ENCODE data around the gene THSD8. TPM values are rescaled to one million over a fixed set of nuclear protein-coding genes. Genes with fewer than 3 reads are reported as not detected.
"Not testable (repeated sequence)": the region's sequence is repeated elsewhere in the genome, so short reads cannot be mapped to it uniquely, and the experiment has no call there.

THSD8 gene
- total and polyA plus RNA-seq, 4 donors, result 1.2 to 2.5 TPM; not detected in 2

DNA sequence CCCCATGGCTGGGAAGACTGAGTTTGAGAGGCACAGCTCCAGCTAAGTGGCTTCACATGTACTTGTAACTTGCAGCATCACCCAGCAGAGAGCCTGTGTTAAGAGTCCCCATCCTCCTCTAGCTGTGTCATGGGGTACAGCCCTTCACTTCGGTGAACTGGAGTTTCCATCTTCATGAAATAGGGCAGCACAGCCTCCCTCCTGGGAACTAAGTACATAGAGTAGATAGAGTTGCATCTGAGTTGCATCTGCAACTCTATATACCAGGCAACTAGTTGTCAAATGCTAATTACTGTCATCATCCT is 1.5 kb upstream of the THSD8 start:
- intact Hi-C loops (cut with DNase I), result loop anchor here in 1 of 2 donors (5.0 kb wide), 1 partner anchor 38 kb away; no protein-coding TSS in a partner anchor
- no peak overlapping the region for H3K4me3 ChIP-seq (ENCODE audit: low read length in 2 of 2)

DNA sequence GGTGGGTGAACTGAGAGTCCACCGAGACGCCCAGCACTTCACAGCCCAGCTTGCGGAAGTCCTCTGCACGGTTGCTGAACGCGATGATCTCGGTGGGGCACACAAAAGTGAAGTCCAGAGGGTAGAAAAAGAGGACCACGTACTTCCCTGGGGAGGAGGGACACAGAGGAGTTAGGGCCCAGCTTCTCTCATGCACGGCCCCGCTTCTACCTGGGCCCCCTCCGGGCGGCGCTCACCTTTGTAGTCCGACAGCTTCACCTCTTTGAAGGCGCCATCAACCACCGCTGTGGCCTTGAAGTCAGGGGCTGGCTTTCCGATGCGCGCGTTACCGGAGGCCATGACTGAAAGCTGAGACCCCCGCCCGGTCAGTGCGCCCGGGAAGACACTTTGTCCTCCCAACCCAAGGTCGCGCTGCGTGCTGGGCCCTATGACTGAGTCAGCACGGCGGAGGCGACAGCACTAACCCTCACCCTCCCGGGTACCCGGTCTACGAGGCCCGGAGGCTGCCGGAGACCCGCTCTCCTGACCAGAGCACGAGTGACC is 875 bp upstream of the THSD8 start:
- 9 to 11% methylated on average over 38 of the region's 38 CpGs for WGBS, 2 donors
- Histone ChIP-seq H3K4me3 (ENCODE audit: low read length in 2 of 2) (peak overlapping the region; percentile 51 to 59), H3K27me3 (ENCODE audit: control insufficient read depth in 1 of 2, insufficient read depth in 2 of 2, low read length in 1 of 2) (no peaks in the 10 kb centered on the region), H3K36me3 (ENCODE audit: control insufficient read depth in 1 of 2, insufficient read depth in 2 of 2, low read length in 1 of 2) (no peaks in the 10 kb centered on the region), H3K9me3 (ENCODE audit: control insufficient read depth, low read length) (no peaks in the 10 kb centered on the region), H3K27ac (ENCODE audit: low read depth in 1 of 2, low read length in 2 of 2) (peak overlapping the region in 1 of 2 donors; percentile 16), H3K4me1 (ENCODE audit: control insufficient read depth in 1 of 2, insufficient read depth in 2 of 2, low read length in 2 of 2) (no peaks in the 10 kb centered on the region)
- ATAC-seq (ENCODE audit: low FRiP score) (peak; percentile 31), DNase-seq (peak in 1 of 2 donors; percentile 80)
- intact Hi-C loops (cut with DNase I), result loop anchor here in 1 of 2 donors (5.0 kb wide), 1 partner anchor 39 kb away; no protein-coding TSS in a partner anchor

More for the DNA sequence above, 1.5 kb upstream of the THSD8 start:
- H3K27ac ChIP-seq (ENCODE audit: low read depth in 1 of 2, low read length in 2 of 2), result no peak overlapping the region
- H3K4me1 ChIP-seq (ENCODE audit: control insufficient read depth in 1 of 2, insufficient read depth in 2 of 2, low read length in 2 of 2), result no peaks in the 10 kb centered on the region
- DNase-seq (no peak), ATAC-seq (ENCODE audit: low FRiP score) (no peak)
- 80 to 86% methylated on average over 1 of the region's 1 CpG for WGBS, 2 donors
- no peaks in the 10 kb centered on the region for H3K36me3 ChIP-seq (ENCODE audit: control insufficient read depth in 1 of 2, insufficient read depth in 2 of 2, low read length in 1 of 2)
- H3K27me3 ChIP-seq (ENCODE audit: control insufficient read depth in 1 of 2, insufficient read depth in 2 of 2, low read length in 1 of 2), result no peaks in the 10 kb centered on the region
- H3K9me3 ChIP-seq (ENCODE audit: control insufficient read depth, low read length), result no peaks in the 10 kb centered on the region

DNA sequence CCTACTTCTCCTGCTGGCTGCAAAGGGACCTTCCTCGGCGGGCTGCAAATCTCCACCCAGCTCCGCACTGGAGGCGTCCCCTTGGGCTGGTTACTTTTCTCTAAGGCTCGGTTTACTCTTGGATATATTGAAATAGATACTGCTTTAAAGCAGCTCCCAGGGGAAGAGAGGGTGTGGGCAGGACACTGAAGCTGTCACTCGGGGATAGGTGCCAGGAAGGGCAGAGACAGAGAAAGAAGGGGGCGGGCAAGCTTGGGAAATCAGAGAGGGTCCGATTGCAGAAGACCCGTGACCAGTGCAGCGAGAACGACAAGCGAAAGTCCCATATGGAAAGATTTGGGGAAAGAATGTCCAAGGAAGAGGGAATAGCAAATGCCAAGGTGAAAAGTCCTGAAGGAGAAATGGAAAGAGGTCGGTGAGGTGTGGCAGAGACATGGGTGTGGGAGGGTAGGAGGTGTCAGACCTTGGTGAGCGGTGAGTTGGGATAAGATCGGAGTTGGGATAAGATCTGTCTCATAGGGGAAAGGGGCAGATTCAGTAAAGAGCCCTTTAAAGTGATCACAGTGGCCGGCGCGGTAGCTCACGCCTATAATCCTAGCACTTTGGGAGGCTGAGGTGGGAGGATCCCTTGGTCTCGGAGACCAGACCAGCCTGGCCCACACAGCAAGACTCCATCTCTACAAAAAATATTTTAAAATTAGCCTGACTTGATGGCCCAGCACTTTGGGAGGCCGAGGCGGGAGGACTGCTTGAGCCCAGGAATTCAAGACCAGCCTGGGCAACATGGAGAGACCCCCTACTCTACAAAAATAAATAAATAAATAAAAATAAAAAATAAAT is 618 bp downstream of the THSD8 start:
- Histone ChIP-seq H3K27ac (ENCODE audit: low read depth in 1 of 2, low read length in 2 of 2) (no peak overlapping the region), H3K36me3 (ENCODE audit: control insufficient read depth in 1 of 2, insufficient read depth in 2 of 2, low read length in 1 of 2) (no peaks in the 10 kb centered on the region), H3K27me3 (ENCODE audit: control insufficient read depth in 1 of 2, insufficient read depth in 2 of 2, low read length in 1 of 2) (no peaks in the 10 kb centered on the region), H3K4me3 (ENCODE audit: low read length in 2 of 2) (peak overlapping the region; percentile 51 to 59), H3K4me1 (ENCODE audit: control insufficient read depth in 1 of 2, insufficient read depth in 2 of 2, low read length in 2 of 2) (no peaks in the 10 kb centered on the region), H3K9me3 (ENCODE audit: control insufficient read depth, low read length) (no peaks in the 10 kb centered on the region)
- 42 to 44% methylated on average over 22 of the region's 22 CpGs for WGBS, 2 donors
- DNase-seq, result no peak
- intact Hi-C loops (cut with DNase I), result loop anchor here in 1 of 2 donors (5.0 kb wide), 1 partner anchor 40 kb away; no protein-coding TSS in a partner anchor
- ATAC-seq (ENCODE audit: low FRiP score), result no peak

DNA sequence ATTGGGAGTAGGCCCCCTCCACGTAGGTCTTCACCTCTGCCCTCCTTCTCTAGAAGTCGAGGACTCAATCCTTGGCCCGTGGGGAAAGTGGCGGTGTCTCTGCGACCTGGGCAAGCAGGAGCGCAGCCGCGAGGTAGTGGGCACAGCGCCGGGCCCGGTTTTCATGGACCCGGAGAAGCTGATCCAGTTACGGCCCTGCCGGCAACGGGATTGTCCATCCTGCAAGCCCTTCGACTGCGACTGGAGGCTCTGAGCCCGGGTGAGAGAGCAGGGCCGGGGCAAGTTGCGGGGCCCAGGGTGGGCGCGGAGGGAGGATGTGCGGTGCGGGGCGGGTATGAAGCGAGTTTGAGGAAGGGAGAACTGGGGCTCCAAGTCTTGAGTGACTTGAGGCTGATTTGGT is 2.2 kb downstream of the THSD8 start:
- Histone ChIP-seq H3K27me3 (ENCODE audit: control insufficient read depth in 1 of 2, insufficient read depth in 2 of 2, low read length in 1 of 2) (no peaks in the 10 kb centered on the region), H3K9me3 (ENCODE audit: control insufficient read depth, low read length) (no peaks in the 10 kb centered on the region), H3K36me3 (ENCODE audit: control insufficient read depth in 1 of 2, insufficient read depth in 2 of 2, low read length in 1 of 2) (no peaks in the 10 kb centered on the region), H3K27ac (ENCODE audit: low read depth in 1 of 2, low read length in 2 of 2) (no peak overlapping the region), H3K4me3 (ENCODE audit: low read length in 2 of 2) (no peak overlapping the region), H3K4me1 (ENCODE audit: control insufficient read depth in 1 of 2, insufficient read depth in 2 of 2, low read length in 2 of 2) (no peaks in the 10 kb centered on the region)
- ATAC-seq (ENCODE audit: low FRiP score) (no peak), DNase-seq (no peak)
- 91 to 94% methylated on average over 26 of the region's 26 CpGs for WGBS, 2 donors
- intact Hi-C loops (cut with DNase I), result loop anchor here in 1 of 2 donors (5.0 kb wide), 1 partner anchor 42 kb away; no protein-coding TSS in a partner anchor

- Histone ChIP-seq H3K4me3 (ENCODE audit: low read length in 2 of 2) (peak within 1 kb of the TSS; percentile 7 to 10), H3K36me3 (ENCODE audit: control insufficient read depth in 1 of 2, insufficient read depth in 2 of 2, low read length in 1 of 2) (no peaks in the 10 kb centered on the region), H3K4me1 (ENCODE audit: control insufficient read depth in 1 of 2, insufficient read depth in 2 of 2, low read length in 2 of 2) (no peaks in the 10 kb centered on the region), H3K9me3 (ENCODE audit: control insufficient read depth, low read length) (no peaks in the 10 kb centered on the region), H3K27me3 (ENCODE audit: control insufficient read depth in 1 of 2, insufficient read depth in 2 of 2, low read length in 1 of 2) (no peaks in the 10 kb centered on the region), H3K27ac (ENCODE audit: low read depth in 1 of 2, low read length in 2 of 2) (no peak within 1 kb of the TSS)
- peak; percentile 94 to 97 for DNase-seq
- ATAC-seq (ENCODE audit: low FRiP score), result peak; percentile 89
- 4% methylated on average over 55 to 66 of the region's 66 CpGs for WGBS, 2 donors
- intact Hi-C loops (cut with DNase I), result loop anchor here (5.0 kb wide), 3 partner anchors 34 to 124 kb away; partner anchors contain the start of gene DHPS (in 1 of the 2)
Measured at GRCh38 chr19:12806242-12807081, 4.6 kb downstream of the THSD8 start, which contains the start of gene RNASEH2A. RNASEH2A (plus strand) TSS chr19:12806584; CDS start chr19:12806674, 90 bp downstream.

- H3K27me3 ChIP-seq (ENCODE audit: control insufficient read depth in 1 of 2, insufficient read depth in 2 of 2, low read length in 1 of 2), result no peaks in the 10 kb centered on the region
- intact Hi-C loops (cut with DNase I), result no loop called here
- H3K4me3 ChIP-seq (ENCODE audit: low read length in 2 of 2), result no peak overlapping the region
- no peaks in the 10 kb centered on the region for H3K4me1 ChIP-seq (ENCODE audit: control insufficient read depth in 1 of 2, insufficient read depth in 2 of 2, low read length in 2 of 2)
- DNase-seq, result no peak
- no peaks in the 10 kb centered on the region for H3K9me3 ChIP-seq (ENCODE audit: control insufficient read depth, low read length)
- no peak for ATAC-seq (ENCODE audit: low FRiP score)
- no peak overlapping the region for H3K27ac ChIP-seq (ENCODE audit: low read depth in 1 of 2, low read length in 2 of 2)
- no peaks in the 10 kb centered on the region for H3K36me3 ChIP-seq (ENCODE audit: control insufficient read depth in 1 of 2, insufficient read depth in 2 of 2, low read length in 1 of 2)
- 85 to 87% methylated on average over 7 of the region's 7 CpGs for WGBS, 2 donors
Measured at GRCh38 chr19:12815088-12815487, 13.2 kb downstream of the THSD8 start.

DNA sequence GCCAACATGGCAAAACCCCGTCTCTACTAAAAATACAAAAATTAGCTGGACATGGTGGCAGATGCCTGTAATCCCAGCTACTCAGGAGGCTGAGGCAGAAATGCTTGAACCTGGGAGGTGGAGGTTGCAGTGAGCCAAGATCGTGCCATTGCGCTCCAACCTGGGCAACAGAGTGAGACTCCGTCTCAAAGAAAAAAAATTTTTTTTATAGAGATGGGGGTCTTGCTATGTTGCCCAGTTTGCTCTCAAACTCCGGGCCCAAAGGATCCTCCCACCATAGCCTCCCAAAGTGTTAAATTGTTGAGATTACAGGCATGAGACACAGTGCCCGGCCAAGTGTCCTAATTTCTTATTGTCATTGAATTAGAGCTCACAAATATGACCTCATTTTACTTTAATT is 15.3 kb downstream of the THSD8 start:
- H3K4me3 ChIP-seq (ENCODE audit: low read length in 2 of 2); DNase-seq; intact Hi-C loops (cut with DNase I); H3K4me1 ChIP-seq (ENCODE audit: control insufficient read depth in 1 of 2, insufficient read depth in 2 of 2, low read length in 2 of 2); ATAC-seq (ENCODE audit: low FRiP score); H3K27ac ChIP-seq (ENCODE audit: low read depth in 1 of 2, low read length in 2 of 2); H3K27me3 ChIP-seq (ENCODE audit: control insufficient read depth in 1 of 2, insufficient read depth in 2 of 2, low read length in 1 of 2); H3K9me3 ChIP-seq (ENCODE audit: control insufficient read depth, low read length); H3K36me3 ChIP-seq (ENCODE audit: control insufficient read depth in 1 of 2, insufficient read depth in 2 of 2, low read length in 1 of 2): not testable (repeated sequence)
- WGBS, 2 donors, result 92 to 95% methylated on average over 6 of the region's 6 CpGs

DNA sequence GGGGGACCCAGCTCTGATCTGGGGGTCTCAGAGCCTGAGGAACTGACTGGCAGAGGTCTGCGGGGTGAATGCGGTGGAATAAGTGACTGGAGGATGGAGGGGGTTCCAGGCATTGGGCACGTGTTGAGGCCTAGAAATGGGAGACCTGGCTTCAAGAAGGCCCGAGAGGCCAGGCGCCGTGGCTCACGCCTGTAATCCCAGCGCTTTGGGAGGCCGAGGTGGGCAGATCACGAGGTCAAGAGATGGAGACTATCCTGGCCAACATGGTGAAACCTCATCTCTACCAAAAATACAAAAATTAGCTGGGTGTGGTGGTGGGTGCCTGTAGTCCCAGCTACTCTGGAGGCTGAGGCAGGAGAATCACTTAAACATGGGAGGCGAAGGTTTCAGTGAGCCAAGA is 15.9 kb downstream of the THSD8 start:
- H3K4me3 ChIP-seq (ENCODE audit: low read length in 2 of 2); H3K9me3 ChIP-seq (ENCODE audit: control insufficient read depth, low read length); DNase-seq; ATAC-seq (ENCODE audit: low FRiP score); H3K4me1 ChIP-seq (ENCODE audit: control insufficient read depth in 1 of 2, insufficient read depth in 2 of 2, low read length in 2 of 2); H3K27ac ChIP-seq (ENCODE audit: low read depth in 1 of 2, low read length in 2 of 2); H3K27me3 ChIP-seq (ENCODE audit: control insufficient read depth in 1 of 2, insufficient read depth in 2 of 2, low read length in 1 of 2); intact Hi-C loops (cut with DNase I); H3K36me3 ChIP-seq (ENCODE audit: control insufficient read depth in 1 of 2, insufficient read depth in 2 of 2, low read length in 1 of 2): not testable (repeated sequence)
- 94 to 96% methylated on average over 11 of the region's 11 CpGs for WGBS, 2 donors
